ENCODE results near the gene SCYL1. TPM values are rescaled to one million over a fixed set of nuclear protein-coding genes. Genes with fewer than 3 reads are reported as not detected.

The SCYL1 gene
- total RNA-seq, 4 donors from 2014 or later = 40.6 to 63.3 (median 52.6) TPM

GRCh38 chr11:65580756-65581155, 55.9 kb downstream of the SCYL1 start:
- Histone ChIP-seq H3K4me1 (peaks cover 19 to 68% (median 41%) of the 10 kb centered on the region in 3 donors), H3K36me3 (peaks cover 27 to 80% (median 34%) of the 10 kb centered on the region in 3 donors), H3K27ac (peak overlapping the region in 1 of 4 donors; percentile 22), H3K9me3 (no peaks in the 10 kb centered on the region), H3K4me3 (no peak overlapping the region), H3K27me3 (no peaks in the 10 kb centered on the region)
- no peak for DNase-seq
- no peak for TF ChIP-seq CTCF (IDR thresholded peaks at IDR 0.05)
- no peak for TF ChIP-seq POLR2A (IDR thresholded peaks at IDR 0.05)
- intact Hi-C loops (cut with DNase I) = no loop called here
- WGBS, 2 donors = 40 to 87% methylated on average over 1 to 6 of the region's 8 CpGs

- H3K4me1 ChIP-seq = peaks cover 28 to 71% (median 41%) of the 10 kb centered on the region in 3 donors
- H3K27me3 ChIP-seq = no peaks in the 10 kb centered on the region
- no peak for DNase-seq
- peak overlapping the region in 2 of 4 donors; percentile 22 to 33 for H3K27ac ChIP-seq
- intact Hi-C loops (cut with DNase I) = no loop called here
- no peaks in the 10 kb centered on the region for H3K9me3 ChIP-seq
- no peak overlapping the region for H3K4me3 ChIP-seq
- WGBS, 2 donors = 94 to 100% methylated on average over 1 to 2 of the region's 3 CpGs
- peaks cover 27 to 92% (median 39%) of the 10 kb centered on the region in 3 donors for H3K36me3 ChIP-seq
- no peak for TF ChIP-seq POLR2A (IDR thresholded peaks at IDR 0.05)
- TF ChIP-seq CTCF (IDR thresholded peaks at IDR 0.05) = no peak
Observed at GRCh38 chr11:65581928-65582327, 57.0 kb downstream of the SCYL1 start.

DNA sequence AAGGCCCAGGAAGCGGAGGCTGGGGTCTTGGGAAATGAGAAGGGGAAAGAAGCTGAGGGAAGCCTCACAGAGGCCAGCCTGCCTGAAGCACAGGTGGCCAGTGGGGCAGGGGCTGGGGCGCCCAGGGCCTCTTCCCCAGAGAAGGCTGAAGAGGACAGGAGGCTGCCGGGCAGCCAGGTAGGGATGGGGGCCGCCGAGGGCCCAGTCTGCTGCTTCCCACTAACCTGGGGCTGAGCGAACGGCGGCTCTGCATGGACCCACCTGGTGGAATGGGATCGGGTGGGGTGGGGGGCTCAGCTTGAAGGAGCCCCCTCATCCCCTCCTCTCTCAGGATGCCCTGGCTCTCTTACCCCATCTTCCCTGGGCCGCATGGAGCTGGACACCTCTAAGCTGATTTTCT, 58.7 kb downstream of the SCYL1 start:
- Histone ChIP-seq H3K4me1 (peaks cover 28 to 71% (median 33%) of the 10 kb centered on the region in 3 donors), H3K27me3 (no peaks in the 10 kb centered on the region), H3K36me3 (peaks cover 27 to 83% (median 39%) of the 10 kb centered on the region in 3 donors), H3K9me3 (no peaks in the 10 kb centered on the region), H3K4me3 (no peak overlapping the region), H3K27ac (peak overlapping the region in 1 of 4 donors; percentile 52)
- intact Hi-C loops (cut with DNase I) = no loop called here
- DNase-seq = no peak
- no peak for TF ChIP-seq POLR2A (IDR thresholded peaks at IDR 0.05)
- TF ChIP-seq CTCF (IDR thresholded peaks at IDR 0.05) = no peak
- 64 to 96% methylated on average over 3 to 6 of the region's 10 CpGs for WGBS, 2 donors

DNA sequence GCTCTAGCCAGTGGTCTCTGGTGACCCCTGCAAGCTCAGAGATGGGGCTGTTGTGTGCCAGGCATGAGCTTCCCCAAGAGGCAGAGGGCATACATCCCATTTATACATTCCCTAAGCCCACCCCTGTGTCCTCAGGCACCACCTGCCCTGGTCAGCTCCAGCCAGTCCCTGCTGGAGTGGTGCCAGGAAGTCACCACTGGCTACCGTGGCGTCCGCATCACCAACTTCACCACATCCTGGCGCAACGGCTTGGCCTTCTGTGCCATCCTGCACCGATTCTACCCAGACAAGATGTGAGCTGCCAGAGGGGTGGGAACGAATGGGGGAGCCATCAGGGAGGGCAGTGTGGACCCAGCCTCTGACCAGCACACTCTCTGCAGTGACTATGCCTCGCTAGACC, 59.2 kb downstream of the SCYL1 start:
- 80 to 83% methylated on average over 1 to 7 of the region's 8 CpGs for WGBS, 2 donors
- H3K27ac ChIP-seq = peak overlapping the region in 1 of 4 donors; percentile 52
- intact Hi-C loops (cut with DNase I) = no loop called here

More for the DNA sequence above, 59.2 kb downstream of the SCYL1 start:
- Histone ChIP-seq H3K9me3 (no peaks in the 10 kb centered on the region), H3K4me1 (peaks cover 29 to 69% (median 33%) of the 10 kb centered on the region in 3 donors), H3K27me3 (no peaks in the 10 kb centered on the region), H3K36me3 (peaks cover 25 to 78% (median 39%) of the 10 kb centered on the region in 3 donors), H3K4me3 (no peak overlapping the region)
- no peak for TF ChIP-seq CTCF (IDR thresholded peaks at IDR 0.05)
- TF ChIP-seq POLR2A (IDR thresholded peaks at IDR 0.05) = no peak
- no peak for DNase-seq
